DND-41 (cell line): ENCODE data around the gene RAD51B.

Source experiments
- ATAC-seq: fragments of 200-7000 bp; cut with Tn5 transposase; 3 replicates; pipeline ENCODE4 v1.9.1; 2021; ENCODE audit warnings: low read depth; ENCODE audit not compliant: insufficient read depth
- DNase-seq: peaks from one replicate; pipeline ENCODE4 v3.0.0-alpha.2; 2020
- H2AFZ ChIP-seq: 2 replicates; pipeline ENCODE4 v1.6.0; 2012; ENCODE audit warnings: low read depth, low read length
- H3K27ac ChIP-seq: 2 replicates; pipeline ENCODE4 v1.5.1; 2012; ENCODE audit warnings: low read length, inconsistent platforms
- H3K27me3 ChIP-seq: fragments of 200-600 bp; sonication (generic); 2 replicates; pipeline ENCODE4 v1.6.0; 2012; ENCODE audit warnings: low read length, mild to moderate bottlenecking, inconsistent platforms; ENCODE audit not compliant: insufficient read depth, poor library complexity
- H3K36me3 ChIP-seq: 2 replicates; pipeline ENCODE4 v1.5.1; 2012; ENCODE audit warnings: low read length, inconsistent platforms; ENCODE audit not compliant: insufficient read depth
- H3K4me1 ChIP-seq: 2 replicates; pipeline ENCODE4 v1.5.1; 2012; ENCODE audit warnings: mild to moderate bottlenecking, low read length; ENCODE audit not compliant: insufficient read depth
- H3K4me2 ChIP-seq: 2 replicates; pipeline ENCODE4 v1.6.0; 2012; ENCODE audit warnings: mild to moderate bottlenecking, moderate library complexity, low read length, inconsistent platforms; ENCODE audit not compliant: insufficient read depth
- H3K4me3 ChIP-seq, 2 experiments: fragments of 200-600 bp in 1 of 2; shearing (Covaris generic) in 1 of 2; 2 replicates each; pipeline ENCODE4 v1.5.1; 2012 to 2016; ENCODE audit warnings: inconsistent platforms in 2 of 2, low read length in 2 of 2, mild to moderate bottlenecking in 2 of 2, low read depth in 1 of 2, moderate library complexity in 1 of 2
- H3K79me2 ChIP-seq: 2 replicates; pipeline ENCODE4 v1.6.0; 2012; ENCODE audit warnings: low read length, inconsistent platforms; ENCODE audit not compliant: insufficient read depth
- H3K9ac ChIP-seq: 2 replicates; pipeline ENCODE4 v1.6.0; 2012; ENCODE audit warnings: low read depth, mild to moderate bottlenecking, inconsistent platforms, low read length, moderate library complexity
- H3K9me3 ChIP-seq: 2 replicates; pipeline ENCODE4 v1.5.1; 2012; ENCODE audit warnings: low read length, moderate library complexity, mild to moderate bottlenecking, inconsistent platforms; ENCODE audit not compliant: insufficient read depth, severe bottlenecking
- H4K20me1 ChIP-seq: 2 replicates; pipeline ENCODE4 v1.6.0; 2012; ENCODE audit warnings: low read length; ENCODE audit not compliant: insufficient read depth
- EZH2 ChIP-seq: IDR thresholded peaks from 3 replicates; pipeline ENCODE4 v1.6.1; 2012; ENCODE audit warnings: borderline replicate concordance, low read depth, mild to moderate bottlenecking, moderate library complexity, low read length, inconsistent platforms; ENCODE audit not compliant: severe bottlenecking
- TF ChIP-seq, protein P1 (sequence below): IDR thresholded peaks from 2 replicates; pipeline ENCODE4 v1.5.1; 2012; ENCODE audit warnings: borderline replicate concordance, low read length, moderate library complexity, mild to moderate bottlenecking; ENCODE audit not compliant: poor library complexity, severe bottlenecking; ENCODE audit errors: extremely low read depth

RAD51B gene

DNA sequence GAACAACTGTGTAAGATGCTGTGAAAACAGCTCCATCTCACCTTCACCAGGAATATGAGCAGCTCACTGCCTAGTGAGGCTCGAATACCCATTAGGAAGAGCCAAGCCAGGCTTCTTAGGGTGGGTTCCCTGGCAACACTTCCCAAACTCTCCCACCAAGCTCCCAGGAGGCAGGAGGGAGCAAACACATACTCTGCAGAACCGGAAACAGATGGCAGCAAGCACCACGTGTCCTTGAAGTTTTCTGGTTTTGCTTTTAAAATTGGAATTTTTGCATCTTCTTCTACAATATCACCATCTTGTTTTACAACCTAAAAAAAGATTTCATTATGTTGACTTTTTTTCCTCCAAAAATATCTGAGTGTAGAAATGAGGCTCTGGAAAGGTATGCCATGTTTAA is 786.6 kb downstream of the RAD51B start:
- H3K27ac ChIP-seq, result no peak overlapping the region
- ATAC-seq (no peak), DNase-seq (no peak)
- H3K27me3 ChIP-seq, result no peaks in the 10 kb centered on the region
- no peaks in the 10 kb centered on the region for H4K20me1 ChIP-seq
- TF ChIP-seq, protein P1, sequence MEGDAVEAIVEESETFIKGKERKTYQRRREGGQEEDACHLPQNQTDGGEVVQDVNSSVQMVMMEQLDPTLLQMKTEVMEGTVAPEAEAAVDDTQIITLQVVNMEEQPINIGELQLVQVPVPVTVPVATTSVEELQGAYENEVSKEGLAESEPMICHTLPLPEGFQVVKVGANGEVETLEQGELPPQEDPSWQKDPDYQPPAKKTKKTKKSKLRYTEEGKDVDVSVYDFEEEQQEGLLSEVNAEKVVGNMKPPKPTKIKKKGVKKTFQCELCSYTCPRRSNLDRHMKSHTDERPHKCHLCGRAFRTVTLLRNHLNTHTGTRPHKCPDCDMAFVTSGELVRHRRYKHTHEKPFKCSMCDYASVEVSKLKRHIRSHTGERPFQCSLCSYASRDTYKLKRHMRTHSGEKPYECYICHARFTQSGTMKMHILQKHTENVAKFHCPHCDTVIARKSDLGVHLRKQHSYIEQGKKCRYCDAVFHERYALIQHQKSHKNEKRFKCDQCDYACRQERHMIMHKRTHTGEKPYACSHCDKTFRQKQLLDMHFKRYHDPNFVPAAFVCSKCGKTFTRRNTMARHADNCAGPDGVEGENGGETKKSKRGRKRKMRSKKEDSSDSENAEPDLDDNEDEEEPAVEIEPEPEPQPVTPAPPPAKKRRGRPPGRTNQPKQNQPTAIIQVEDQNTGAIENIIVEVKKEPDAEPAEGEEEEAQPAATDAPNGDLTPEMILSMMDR, result no peak
- no peak for TF ChIP-seq EZH2
- no peak overlapping the region for H3K9ac ChIP-seq
- H3K79me2 ChIP-seq, result no peaks in the 10 kb centered on the region
- no peak overlapping the region for H3K4me2 ChIP-seq
- H3K4me3 ChIP-seq, result no peak overlapping the region
- H2AFZ ChIP-seq, result no peak overlapping the region
- peaks cover 5% of the 10 kb centered on the region for H3K9me3 ChIP-seq
- no peaks in the 10 kb centered on the region for H3K4me1 ChIP-seq
- H3K36me3 ChIP-seq, result no peaks in the 10 kb centered on the region

DNA sequence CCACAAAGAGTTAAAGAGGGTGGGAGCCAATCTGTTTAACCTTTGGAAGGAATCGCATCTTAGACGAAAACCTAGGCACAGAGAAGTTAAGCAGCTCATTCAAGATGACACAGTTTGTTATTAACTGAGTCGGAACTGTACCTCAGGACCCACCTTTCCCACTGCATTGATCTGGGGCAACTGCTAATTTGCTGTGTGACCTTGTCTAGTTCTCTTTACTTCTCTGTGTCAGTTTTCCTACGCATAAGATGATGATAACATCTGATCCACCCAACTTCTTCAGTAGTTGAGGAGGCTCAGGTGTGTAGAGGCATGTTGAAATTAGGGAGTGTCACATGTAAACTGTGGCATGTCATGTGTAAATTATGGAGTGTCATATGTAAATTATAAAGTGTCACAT is 787.1 kb downstream of the RAD51B start:
- Histone ChIP-seq H3K9ac (no peak overlapping the region), H3K27ac (no peak overlapping the region), H3K4me2 (no peak overlapping the region), H3K36me3 (no peaks in the 10 kb centered on the region), H3K4me3 (no peak overlapping the region), H3K4me1 (no peaks in the 10 kb centered on the region), H3K9me3 (peaks cover 5% of the 10 kb centered on the region), H2AFZ (no peak overlapping the region), H3K27me3 (no peaks in the 10 kb centered on the region), H3K79me2 (no peaks in the 10 kb centered on the region), H4K20me1 (no peaks in the 10 kb centered on the region)
- no peak for DNase-seq
- TF ChIP-seq, protein P1, result no peak
- TF ChIP-seq EZH2, result no peak
- ATAC-seq, result no peak

- no peak overlapping the region for H3K9ac ChIP-seq
- H3K79me2 ChIP-seq, result no peaks in the 10 kb centered on the region
- no peaks in the 10 kb centered on the region for H3K4me1 ChIP-seq
- ATAC-seq (no peak), DNase-seq (no peak)
- no peak overlapping the region for H2AFZ ChIP-seq
- H3K4me3 ChIP-seq, result no peak overlapping the region
- no peaks in the 10 kb centered on the region for H3K27me3 ChIP-seq
- H3K9me3 ChIP-seq, result peaks cover 5% of the 10 kb centered on the region
- TF ChIP-seq, protein P1, result no peak
- no peak for TF ChIP-seq EZH2
- no peak overlapping the region for H3K27ac ChIP-seq
- H3K4me2 ChIP-seq, result no peak overlapping the region
- no peaks in the 10 kb centered on the region for H4K20me1 ChIP-seq
- no peaks in the 10 kb centered on the region for H3K36me3 ChIP-seq
Measured at GRCh38 chr14:68607081-68607866, 787.7 kb downstream of the RAD51B start.
